NCI-H524 (cell line): ENCODE data around the gene BST1.

Source experiments
- DNase-seq, 2 experiments: peaks; one replicate each; lab custom pipeline; 2025; lab: John Stamatoyannopoulos, UW

The BST1 gene, protein sequence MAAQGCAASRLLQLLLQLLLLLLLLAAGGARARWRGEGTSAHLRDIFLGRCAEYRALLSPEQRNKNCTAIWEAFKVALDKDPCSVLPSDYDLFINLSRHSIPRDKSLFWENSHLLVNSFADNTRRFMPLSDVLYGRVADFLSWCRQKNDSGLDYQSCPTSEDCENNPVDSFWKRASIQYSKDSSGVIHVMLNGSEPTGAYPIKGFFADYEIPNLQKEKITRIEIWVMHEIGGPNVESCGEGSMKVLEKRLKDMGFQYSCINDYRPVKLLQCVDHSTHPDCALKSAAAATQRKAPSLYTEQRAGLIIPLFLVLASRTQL

GRCh38 chr4:15702941-15703403 is at the start of gene BST1:
Gene BST1 (plus strand): TSS chr4:15703065. CDS start chr4:15703145, 80 bp downstream.
- no peak for DNase-seq

DNA sequence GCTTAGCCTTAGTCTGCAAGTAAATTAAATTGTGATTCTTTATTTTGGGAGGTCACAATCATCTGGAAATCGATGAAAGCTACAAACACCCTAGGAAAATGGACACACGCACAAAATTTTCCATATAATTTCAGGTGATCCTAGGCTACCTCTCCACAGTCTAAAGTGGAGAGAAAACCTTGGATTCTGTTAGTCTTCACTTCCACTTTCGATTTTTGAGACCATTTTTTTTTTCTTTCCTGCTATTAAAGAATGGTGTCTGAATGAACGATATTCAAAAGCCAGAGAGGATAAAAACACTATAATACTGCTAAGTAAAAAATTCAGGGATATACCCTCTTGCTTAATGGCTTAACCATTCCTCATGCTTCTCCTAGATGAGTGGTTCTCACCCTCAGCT is 49.4 kb upstream of the BST1 start:
- no peak for DNase-seq

GRCh38 chr4:15653864-15654592 is 48.8 kb upstream of the BST1 start:
- DNase-seq: peak in 1 of 2 experiments; percentile 39

- DNase-seq: peak in 1 of 2 experiments; percentile 37
Observed at GRCh38 chr4:15654593-15655222, 48.2 kb upstream of the BST1 start.

GRCh38 chr4:15655223-15656037 is 47.4 kb upstream of the BST1 start, which contains the start of gene FBXL5:
Gene FBXL5 (minus strand): TSS chr4:15655357. CDS start chr4:15655287, 70 bp downstream.
- peak; percentile 52 to 86 for DNase-seq

- DNase-seq: no peak
Observed at GRCh38 chr4:15656038-15656470, 46.8 kb upstream of the BST1 start.

DNA sequence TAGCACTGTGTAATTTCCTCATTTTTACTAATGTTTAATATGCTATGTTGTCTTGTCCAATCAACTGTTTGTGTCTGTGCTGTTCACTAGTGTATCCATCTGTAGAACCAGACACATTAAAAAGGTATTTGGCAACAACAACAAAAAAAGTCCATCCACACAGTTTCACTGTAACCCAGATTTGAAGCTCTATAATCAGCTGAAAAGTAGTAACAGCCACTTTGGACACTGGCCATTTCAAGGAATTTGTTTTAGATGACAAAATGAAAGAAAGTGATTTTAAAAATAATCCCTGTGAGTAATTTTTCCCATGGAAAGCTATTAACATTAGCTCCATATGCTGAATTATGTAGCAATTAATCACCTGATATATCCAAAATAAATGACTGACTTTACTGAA is 45.5 kb upstream of the BST1 start:
- DNase-seq: no peak

DNA sequence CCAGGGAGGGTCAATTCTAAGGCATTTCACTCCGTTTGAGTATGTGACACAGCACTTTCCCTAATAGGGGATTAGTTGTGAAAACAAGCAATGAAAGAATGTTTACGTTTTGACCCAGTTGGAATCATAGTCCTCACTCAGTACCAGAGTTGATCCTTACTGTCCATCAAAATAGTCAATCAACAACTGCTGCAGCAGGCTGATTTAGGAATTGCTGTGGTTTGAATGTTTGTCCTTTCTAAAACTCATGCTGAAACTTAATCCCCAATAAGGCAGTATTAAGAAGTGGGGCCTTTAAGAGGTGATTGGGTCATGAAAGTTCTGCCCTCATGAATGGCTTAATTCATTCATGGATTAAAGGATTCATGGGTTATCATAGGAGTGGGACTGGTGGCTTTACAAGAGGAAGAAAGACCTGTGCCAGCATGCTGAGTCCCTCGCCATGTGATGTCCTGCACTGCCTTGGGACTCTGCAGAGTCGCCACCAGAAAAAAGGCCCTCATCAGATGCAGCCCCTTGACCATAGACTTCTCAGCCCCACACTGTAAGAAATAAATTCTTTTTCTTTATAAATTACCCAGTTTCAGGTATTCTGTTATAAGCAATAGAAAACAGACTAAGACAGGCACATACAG is 44.6 kb upstream of the BST1 start:
- DNase-seq: no peak

DNA sequence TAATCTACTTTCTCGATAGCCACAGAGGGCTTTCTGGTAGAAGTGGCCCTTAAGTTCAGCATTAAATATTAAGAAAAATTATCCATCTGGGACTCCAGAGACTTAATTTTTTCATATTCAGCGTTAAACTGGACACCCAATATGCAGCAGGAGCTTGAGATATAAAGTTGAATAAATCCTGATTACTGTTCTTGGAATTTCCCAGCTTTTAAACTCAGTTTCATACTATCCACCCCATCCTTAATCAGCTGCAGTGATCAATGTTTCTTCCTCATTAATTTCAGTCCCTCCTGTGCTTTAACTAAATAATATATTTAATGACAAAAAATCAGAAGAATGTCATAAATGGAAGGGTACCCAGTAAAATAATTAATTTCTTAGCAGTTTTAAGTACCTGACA is 44.1 kb upstream of the BST1 start:
- no peak for DNase-seq

DNA sequence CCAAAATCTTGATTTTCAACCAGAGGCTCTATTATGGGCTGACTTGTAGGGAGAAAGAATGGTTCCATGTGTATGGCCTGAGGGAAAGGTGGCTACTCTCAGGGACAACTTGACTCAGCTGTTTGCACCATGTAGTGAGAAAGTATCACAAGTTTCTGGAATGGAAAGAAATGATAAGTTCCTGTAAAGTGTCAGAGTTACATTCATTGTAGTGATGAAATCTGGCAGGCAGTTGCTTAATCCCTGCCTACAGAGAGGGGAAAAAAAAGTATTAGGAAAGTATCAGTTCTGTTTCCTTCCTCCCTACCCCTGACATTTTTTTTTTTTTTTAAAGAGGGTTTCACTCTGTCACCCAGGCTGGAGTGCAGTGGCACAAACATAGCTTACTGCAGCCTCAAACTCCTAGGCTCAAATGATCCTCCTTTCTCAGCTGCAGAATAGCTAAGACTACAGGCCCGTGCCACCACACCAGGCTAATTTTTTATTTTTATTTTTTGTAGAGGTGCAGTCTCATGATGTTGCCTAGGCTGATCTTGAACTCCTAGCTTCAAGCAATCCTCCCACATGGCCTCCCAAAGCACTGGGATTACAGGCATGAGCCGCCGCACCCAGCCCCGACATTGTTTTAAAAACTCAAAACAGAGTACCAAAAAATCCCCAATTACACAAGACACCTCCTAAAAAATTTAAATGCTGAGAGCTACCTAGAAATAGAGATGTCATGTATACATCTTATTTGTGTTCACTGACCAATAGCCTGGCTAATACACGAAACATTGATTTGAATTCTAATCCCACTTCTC is 42.9 kb upstream of the BST1 start:
- no peak for DNase-seq

DNA sequence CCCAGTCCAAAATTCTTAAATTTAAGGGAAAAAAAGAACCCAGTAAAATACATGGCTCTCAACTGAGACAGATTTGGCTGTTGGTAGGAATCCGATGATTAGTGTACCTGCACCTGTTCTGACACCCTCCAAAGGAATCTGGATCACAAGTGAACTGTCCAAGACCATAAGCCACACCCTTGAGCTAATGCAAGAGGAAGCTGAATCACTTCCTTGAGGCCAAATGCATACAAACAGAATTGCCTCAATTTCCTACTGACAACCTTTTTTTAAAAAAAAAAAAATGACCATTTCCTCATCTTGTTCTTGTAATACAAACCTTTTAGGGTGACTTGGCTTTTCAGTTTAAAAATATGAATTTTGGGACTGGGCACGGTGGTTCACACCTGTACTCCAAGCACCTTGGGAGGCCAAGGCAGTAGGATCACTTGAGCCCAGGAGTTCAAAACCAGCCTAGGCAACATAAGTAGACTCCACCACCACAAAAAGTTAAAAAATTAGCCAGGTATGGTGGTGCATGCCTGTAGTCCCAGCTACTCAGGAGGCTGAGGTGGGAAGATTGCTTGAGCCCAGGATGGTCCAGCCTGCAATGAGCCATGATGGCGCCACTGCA is 37.0 kb upstream of the BST1 start:
- no peak for DNase-seq

DNA sequence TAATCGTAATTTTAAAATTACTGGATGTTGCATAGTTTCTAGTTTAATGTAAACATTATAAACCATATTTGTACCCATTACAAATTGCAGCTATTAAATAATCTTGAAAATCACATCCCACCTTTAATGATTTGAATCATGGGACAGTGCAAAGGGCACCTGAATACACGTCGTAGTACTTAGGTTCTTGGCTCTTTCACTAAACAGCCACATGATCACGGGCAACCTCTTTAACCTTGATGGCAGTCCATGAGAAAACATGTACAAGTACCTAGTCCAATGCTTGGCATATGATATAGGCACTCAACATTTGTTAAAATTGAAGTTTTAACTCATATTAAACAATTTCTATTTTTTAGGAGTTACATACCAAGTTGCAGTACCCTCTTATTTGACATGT is 35.9 kb upstream of the BST1 start:
- no peak for DNase-seq

GRCh38 chr4:15668566-15669435 is 34.1 kb upstream of the BST1 start:
- no peak for DNase-seq

DNA sequence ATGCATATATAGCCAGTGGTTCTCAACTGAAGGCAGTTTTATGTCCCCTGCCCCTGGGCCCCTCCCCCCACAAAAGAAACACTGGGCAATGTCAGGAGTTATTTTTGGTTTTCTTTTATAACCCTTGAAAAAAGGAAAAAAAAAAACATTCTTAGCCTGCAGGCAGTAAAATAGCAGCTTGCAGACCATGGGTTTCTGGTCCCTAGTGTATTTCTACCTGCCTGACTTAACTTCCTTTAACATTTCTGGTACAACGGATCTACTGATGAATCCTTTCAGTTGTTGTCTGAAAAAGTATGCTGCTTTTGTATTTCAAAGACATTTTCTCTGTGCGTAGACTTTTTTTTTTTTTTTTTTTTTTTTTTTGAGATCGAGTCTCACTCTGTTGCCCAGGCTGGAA is 32.3 kb upstream of the BST1 start:
- no peak for DNase-seq

DNA sequence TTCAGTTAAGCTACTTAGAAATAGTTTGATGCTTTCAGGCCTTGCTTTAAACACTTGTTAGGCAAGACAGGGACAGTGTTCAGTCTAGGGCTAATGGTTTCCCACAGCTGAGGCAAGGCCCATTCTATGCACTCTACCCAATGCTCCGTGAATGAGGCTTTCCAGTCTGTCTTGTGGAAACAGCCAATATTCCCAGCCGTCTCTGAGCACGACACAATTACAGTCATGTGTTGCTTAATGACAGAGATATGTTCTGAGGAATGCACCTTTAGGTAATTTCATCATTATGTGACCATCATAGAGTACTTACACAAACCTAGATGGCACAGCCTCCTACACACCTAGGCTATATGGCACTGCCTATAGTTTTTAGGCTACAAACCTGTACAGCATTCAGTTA is 30.8 kb upstream of the BST1 start:
- no peak for DNase-seq

GRCh38 chr4:15673337-15673736 is 29.5 kb upstream of the BST1 start:
- DNase-seq: no peak

GRCh38 chr4:15674046-15674445 is 28.8 kb upstream of the BST1 start:
- no peak for DNase-seq

- DNase-seq: no peak
Observed at GRCh38 chr4:15674926-15675325, 27.9 kb upstream of the BST1 start.

DNA sequence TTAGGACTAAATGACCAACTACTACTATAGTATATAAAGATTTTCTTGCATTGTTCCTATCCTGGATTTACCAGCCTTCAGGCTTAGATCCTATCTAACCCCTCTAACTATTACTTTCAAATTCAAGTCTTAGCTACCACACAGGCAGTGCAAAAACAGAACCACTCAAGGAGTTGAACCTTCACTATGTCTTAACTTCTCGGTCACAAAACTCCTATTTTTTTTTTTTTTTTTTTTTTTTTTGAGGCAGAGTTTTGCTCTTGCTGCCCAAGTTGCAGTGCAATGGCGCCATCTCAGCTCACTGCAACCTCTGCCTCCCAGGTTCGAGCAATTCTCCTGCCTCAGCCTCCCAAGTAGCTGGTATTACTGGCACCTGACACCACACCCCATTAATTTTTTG is 27.5 kb upstream of the BST1 start:
- DNase-seq: no peak
